HEK293 (cell line): ENCODE results near the gene FAM240A.

Experiments used
- CTCF ChIA-PET: fragments of 350-600 bp; formaldehyde crosslinking; extraction: SDS; loops from one replicate; lab custom pipeline; 2021; ENCODE audit warnings: antibody characterized with exemption; lab: Yijun Ruan, JAX
- POLR2A ChIA-PET: fragments of 300-600 bp; formaldehyde crosslinking; extraction: SDS; loops from one replicate; lab custom pipeline; 2020; ENCODE audit warnings: antibody characterized with exemption, inconsistent platforms; lab: Yijun Ruan, JAX
- H3K27ac ChIP-seq: fragments of 200-500 bp; sonication (Bioruptor generic); 2 replicates; pipeline ENCODE4 v1.5.1; 2014; ENCODE audit warnings: low read depth, low read length, control low read depth, inconsistent platforms; ENCODE audit errors: extremely low read depth
- H3K36me3 ChIP-seq, 2 experiments: fragments of 200-500 bp in 1 of 2; sonication (Bioruptor generic) in 1 of 2; 1 replicate in 1 of 2; 2 replicates in 1 of 2; pipeline ENCODE4 v1.5.1; 2014 to 2017; ENCODE audit warnings: inconsistent platforms in 2 of 2, low read length in 2 of 2; ENCODE audit not compliant: control insufficient read depth in 2 of 2, insufficient read depth in 1 of 2
- H3K4me1 ChIP-seq: fragments of 200-500 bp; sonication (Bioruptor generic); 2 replicates; pipeline ENCODE4 v1.5.1; 2014; ENCODE audit warnings: mild to moderate bottlenecking, low read length, inconsistent platforms; ENCODE audit not compliant: control insufficient read depth, insufficient read depth
- H3K4me3 ChIP-seq: 2 replicates; pipeline ENCODE4 v1.5.1; 2011; ENCODE audit warnings: low read depth, mild to moderate bottlenecking, control low read depth, low read length, moderate library complexity
- H3K9me3 ChIP-seq: fragments of 200-500 bp; sonication (Bioruptor generic); 2 replicates; pipeline ENCODE4 v1.5.1; 2014; ENCODE audit warnings: low read depth, low read length, inconsistent platforms; ENCODE audit not compliant: control insufficient read depth, insufficient read depth
- FEZF1 ChIP-seq: fragments of 450-650 bp; formaldehyde crosslinking; IDR thresholded peaks from 2 replicates; pipeline ENCODE4 v1.5.1; 2016; ENCODE audit warnings: missing biosample characterization, missing genetic modification characterization
- GLI4 ChIP-seq: fragments of 450-650 bp; formaldehyde crosslinking; IDR thresholded peaks from 2 replicates; pipeline ENCODE4 v1.5.1; 2016; ENCODE audit warnings: missing biosample characterization, missing genetic modification characterization
- KLF10 ChIP-seq: fragments of 450-650 bp; IDR thresholded peaks from 2 replicates; pipeline ENCODE4 v1.5.1; 2018; ENCODE audit warnings: missing biosample characterization, mild to moderate bottlenecking, missing genetic modification characterization
- KLF16 ChIP-seq: fragments of 450-650 bp; formaldehyde crosslinking; IDR thresholded peaks from 2 replicates; pipeline ENCODE4 v1.5.1; 2017; ENCODE audit warnings: missing biosample characterization, missing genetic modification characterization
- MYNN ChIP-seq: fragments of 450-650 bp; formaldehyde crosslinking; IDR thresholded peaks from 2 replicates; pipeline ENCODE4 v1.5.1; 2016; ENCODE audit warnings: missing biosample characterization, missing genetic modification characterization, borderline replicate concordance
- SCRT1 ChIP-seq: fragments of 450-650 bp; formaldehyde crosslinking; IDR thresholded peaks from 2 replicates; pipeline ENCODE4 v1.5.1; 2016; ENCODE audit warnings: missing biosample characterization, missing genetic modification characterization, borderline replicate concordance
- SCRT2 ChIP-seq: fragments of 450-650 bp; formaldehyde crosslinking; IDR thresholded peaks from 2 replicates; pipeline ENCODE4 v1.5.1; 2016; ENCODE audit warnings: missing biosample characterization, missing genetic modification characterization
- TCF7L2 ChIP-seq: IDR thresholded peaks from 2 replicates; pipeline ENCODE4 v1.6.1; 2011; ENCODE audit warnings: low read depth, mild to moderate bottlenecking, inconsistent platforms, low read length, moderate library complexity, borderline replicate concordance
- ZNF132 ChIP-seq: fragments of 450-650 bp; formaldehyde crosslinking; IDR thresholded peaks from 2 replicates; pipeline ENCODE4 v1.5.1; 2017; ENCODE audit warnings: missing biosample characterization, missing genetic modification characterization, borderline replicate concordance
- ZNF16 ChIP-seq: fragments of 450-650 bp; formaldehyde crosslinking; IDR thresholded peaks from 2 replicates; pipeline ENCODE4 v1.5.1; 2016; ENCODE audit warnings: low read depth, missing biosample characterization, missing genetic modification characterization
- ZNF394 ChIP-seq: fragments of 450-650 bp; formaldehyde crosslinking; IDR thresholded peaks from 2 replicates; pipeline ENCODE4 v1.5.1; 2016; ENCODE audit warnings: missing biosample characterization, missing genetic modification characterization, mild to moderate bottlenecking, moderate library complexity, borderline replicate concordance
- ZNF423 ChIP-seq: fragments of 450-650 bp; formaldehyde crosslinking; IDR thresholded peaks from 2 replicates; pipeline ENCODE4 v1.5.1; 2016; ENCODE audit warnings: missing biosample characterization, missing genetic modification characterization
- ZNF521 ChIP-seq: fragments of 450-650 bp; formaldehyde crosslinking; IDR thresholded peaks from 2 replicates; pipeline ENCODE4 v1.5.1; 2017; ENCODE audit warnings: missing biosample characterization, mild to moderate bottlenecking, missing genetic modification characterization
- ZNF830 ChIP-seq: fragments of 450-650 bp; IDR thresholded peaks from 2 replicates; pipeline ENCODE4 v1.5.0; 2018; ENCODE audit warnings: missing biosample characterization, missing genetic modification characterization, low read depth, mild to moderate bottlenecking, moderate library complexity
- TF ChIP-seq, protein P1 (sequence below): fragments of 450-650 bp; formaldehyde crosslinking; IDR thresholded peaks from 2 replicates; pipeline ENCODE4 v1.5.1; 2016; ENCODE audit warnings: missing biosample characterization, missing genetic modification characterization
- TF ChIP-seq, protein P2 (sequence below): fragments of 450-650 bp; formaldehyde crosslinking; IDR thresholded peaks from 2 replicates; pipeline ENCODE4 v1.5.1; 2017; ENCODE audit warnings: missing biosample characterization, missing genetic modification characterization
- TF ChIP-seq, protein P3 (sequence below): fragments of 450-650 bp; formaldehyde crosslinking; IDR thresholded peaks from 2 replicates; pipeline ENCODE4 v1.5.1; 2016; ENCODE audit warnings: missing biosample characterization, missing genetic modification characterization
- TF ChIP-seq, protein P4 (sequence below): fragments of 450-650 bp; formaldehyde crosslinking; IDR thresholded peaks from 2 replicates; pipeline ENCODE4 v1.5.0; 2017; ENCODE audit warnings: missing biosample characterization, missing genetic modification characterization, borderline replicate concordance
- TF ChIP-seq, protein P5 (sequence below): fragments of 450-650 bp; formaldehyde crosslinking; optimal IDR thresholded peaks from 2 replicates; pipeline ENCODE3; 2016; ENCODE audit warnings: missing biosample characterization, mild to moderate bottlenecking, missing genetic modification characterization

The FAM240A gene

DNA sequence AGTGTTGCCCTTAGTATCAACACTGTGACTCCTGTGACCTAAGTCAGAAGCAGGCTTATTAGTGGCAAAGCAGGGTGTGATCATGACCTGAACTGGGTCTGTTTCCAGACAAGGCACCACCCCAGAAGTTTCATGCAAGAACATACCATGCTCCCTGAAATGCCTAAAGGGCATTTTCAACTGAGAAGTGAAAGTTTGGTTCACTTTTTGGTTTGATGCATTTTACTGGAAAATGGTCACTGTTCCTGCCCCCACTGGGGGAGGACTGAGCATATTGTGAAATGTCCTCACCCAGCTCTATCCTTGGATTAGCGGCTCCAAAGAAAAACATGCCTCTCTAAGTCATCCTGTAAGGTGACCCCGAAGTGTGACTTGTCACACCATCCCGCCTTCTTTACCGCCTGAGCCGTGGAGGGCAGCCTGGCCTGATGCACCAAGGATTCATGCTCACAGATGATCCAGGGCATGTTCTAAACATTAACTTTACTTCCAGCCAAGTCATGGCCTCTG, 3.1 kb upstream of the FAM240A start:
- H3K4me3 ChIP-seq, result no peak overlapping the region
- ChIA-PET CTCF (interaction anchor here (0.7 to 1.1 kb wide), 3 partner anchors 23 to 121 kb away, joined by 3 to 4 read pairs (median 3); no protein-coding TSS in a partner anchor), POLR2A (no interaction called here)
- no peak for TF ChIP-seq TCF7L2
- no peak for TF ChIP-seq ZNF830
- TF ChIP-seq, protein P1, sequence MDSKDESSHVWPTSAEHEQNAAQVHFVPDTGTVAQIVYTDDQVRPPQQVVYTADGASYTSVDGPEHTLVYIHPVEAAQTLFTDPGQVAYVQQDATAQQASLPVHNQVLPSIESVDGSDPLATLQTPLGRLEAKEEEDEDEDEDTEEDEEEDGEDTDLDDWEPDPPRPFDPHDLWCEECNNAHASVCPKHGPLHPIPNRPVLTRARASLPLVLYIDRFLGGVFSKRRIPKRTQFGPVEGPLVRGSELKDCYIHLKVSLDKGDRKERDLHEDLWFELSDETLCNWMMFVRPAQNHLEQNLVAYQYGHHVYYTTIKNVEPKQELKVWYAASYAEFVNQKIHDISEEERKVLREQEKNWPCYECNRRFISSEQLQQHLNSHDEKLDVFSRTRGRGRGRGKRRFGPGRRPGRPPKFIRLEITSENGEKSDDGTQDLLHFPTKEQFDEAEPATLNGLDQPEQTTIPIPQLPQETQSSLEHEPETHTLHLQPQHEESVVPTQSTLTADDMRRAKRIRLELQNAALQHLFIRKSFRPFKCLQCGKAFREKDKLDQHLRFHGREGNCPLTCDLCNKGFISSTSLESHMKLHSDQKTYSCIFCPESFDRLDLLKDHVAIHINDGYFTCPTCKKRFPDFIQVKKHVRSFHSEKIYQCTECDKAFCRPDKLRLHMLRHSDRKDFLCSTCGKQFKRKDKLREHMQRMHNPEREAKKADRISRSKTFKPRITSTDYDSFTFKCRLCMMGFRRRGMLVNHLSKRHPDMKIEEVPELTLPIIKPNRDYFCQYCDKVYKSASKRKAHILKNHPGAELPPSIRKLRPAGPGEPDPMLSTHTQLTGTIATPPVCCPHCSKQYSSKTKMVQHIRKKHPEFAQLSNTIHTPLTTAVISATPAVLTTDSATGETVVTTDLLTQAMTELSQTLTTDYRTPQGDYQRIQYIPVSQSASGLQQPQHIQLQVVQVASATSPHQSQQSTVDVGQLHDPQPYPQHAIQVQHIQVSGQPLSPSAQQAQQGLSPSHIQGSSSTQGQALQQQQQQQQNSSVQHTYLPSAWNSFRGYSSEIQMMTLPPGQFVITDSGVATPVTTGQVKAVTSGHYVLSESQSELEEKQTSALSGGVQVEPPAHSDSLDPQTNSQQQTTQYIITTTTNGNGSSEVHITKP (tag by site-specific recombination), result no peak
- no peak for TF ChIP-seq SCRT2 (tag by site-specific recombination)
- no peak for TF ChIP-seq KLF10 (tag by site-specific recombination)
- H3K4me1 ChIP-seq, result no peaks in the 10 kb centered on the region
- H3K9me3 ChIP-seq, result no peaks in the 10 kb centered on the region
- no peak overlapping the region for H3K27ac ChIP-seq
- H3K36me3 ChIP-seq, result no peaks in the 10 kb centered on the region

DNA sequence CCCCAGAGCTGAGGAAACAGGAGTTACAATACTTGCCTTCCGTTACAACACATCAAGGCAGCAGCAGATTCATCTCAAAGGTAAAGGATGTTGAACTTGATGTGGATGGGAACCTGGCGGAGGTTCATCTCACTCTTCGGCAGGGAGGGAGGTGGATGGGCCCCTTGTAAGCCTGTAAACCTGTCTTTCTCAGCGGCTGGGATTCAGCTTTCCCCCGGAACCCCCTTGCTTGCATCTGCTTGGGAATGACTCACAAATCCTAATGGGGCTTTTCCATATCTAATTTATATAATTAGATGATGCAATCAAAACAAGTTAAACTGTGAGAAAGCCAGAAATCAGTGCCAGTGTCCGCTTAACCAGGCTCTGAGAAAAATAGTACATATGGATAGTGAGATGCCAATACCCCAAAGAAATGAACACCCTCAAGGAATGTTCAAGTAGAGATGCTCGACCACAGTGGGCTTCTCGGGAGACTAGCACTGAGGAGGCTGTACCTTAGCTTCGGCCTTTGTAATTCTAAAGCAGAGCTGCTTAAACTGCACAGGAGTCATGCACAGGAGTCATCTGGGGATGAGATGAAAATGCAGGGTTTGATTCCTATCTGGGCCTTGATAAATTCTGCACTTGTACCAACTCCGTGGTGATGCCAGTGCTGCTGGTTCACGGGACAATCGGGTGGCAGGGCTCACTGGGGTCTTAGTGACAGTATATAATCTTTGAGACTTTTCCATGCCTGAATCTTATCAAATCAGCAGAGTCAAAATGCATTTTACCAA, 2.2 kb upstream of the FAM240A start:
- POLR2A ChIA-PET, result no interaction called here
- no peaks in the 10 kb centered on the region for H3K36me3 ChIP-seq
- CTCF ChIA-PET, result interaction anchor here (0.6 to 0.8 kb wide), 4 partner anchors 22 to 257 kb away, joined by 3 read pairs; no protein-coding TSS in a partner anchor
- H3K4me1 ChIP-seq, result no peaks in the 10 kb centered on the region
- H3K27ac ChIP-seq, result no peak overlapping the region
- no peaks in the 10 kb centered on the region for H3K9me3 ChIP-seq
- H3K4me3 ChIP-seq, result no peak overlapping the region
- TF ChIP-seq, protein P2, sequence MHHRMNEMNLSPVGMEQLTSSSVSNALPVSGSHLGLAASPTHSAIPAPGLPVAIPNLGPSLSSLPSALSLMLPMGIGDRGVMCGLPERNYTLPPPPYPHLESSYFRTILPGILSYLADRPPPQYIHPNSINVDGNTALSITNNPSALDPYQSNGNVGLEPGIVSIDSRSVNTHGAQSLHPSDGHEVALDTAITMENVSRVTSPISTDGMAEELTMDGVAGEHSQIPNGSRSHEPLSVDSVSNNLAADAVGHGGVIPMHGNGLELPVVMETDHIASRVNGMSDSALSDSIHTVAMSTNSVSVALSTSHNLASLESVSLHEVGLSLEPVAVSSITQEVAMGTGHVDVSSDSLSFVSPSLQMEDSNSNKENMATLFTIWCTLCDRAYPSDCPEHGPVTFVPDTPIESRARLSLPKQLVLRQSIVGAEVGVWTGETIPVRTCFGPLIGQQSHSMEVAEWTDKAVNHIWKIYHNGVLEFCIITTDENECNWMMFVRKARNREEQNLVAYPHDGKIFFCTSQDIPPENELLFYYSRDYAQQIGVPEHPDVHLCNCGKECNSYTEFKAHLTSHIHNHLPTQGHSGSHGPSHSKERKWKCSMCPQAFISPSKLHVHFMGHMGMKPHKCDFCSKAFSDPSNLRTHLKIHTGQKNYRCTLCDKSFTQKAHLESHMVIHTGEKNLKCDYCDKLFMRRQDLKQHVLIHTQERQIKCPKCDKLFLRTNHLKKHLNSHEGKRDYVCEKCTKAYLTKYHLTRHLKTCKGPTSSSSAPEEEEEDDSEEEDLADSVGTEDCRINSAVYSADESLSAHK (tag by site-specific recombination), result no peak
- TF ChIP-seq, protein P3, sequence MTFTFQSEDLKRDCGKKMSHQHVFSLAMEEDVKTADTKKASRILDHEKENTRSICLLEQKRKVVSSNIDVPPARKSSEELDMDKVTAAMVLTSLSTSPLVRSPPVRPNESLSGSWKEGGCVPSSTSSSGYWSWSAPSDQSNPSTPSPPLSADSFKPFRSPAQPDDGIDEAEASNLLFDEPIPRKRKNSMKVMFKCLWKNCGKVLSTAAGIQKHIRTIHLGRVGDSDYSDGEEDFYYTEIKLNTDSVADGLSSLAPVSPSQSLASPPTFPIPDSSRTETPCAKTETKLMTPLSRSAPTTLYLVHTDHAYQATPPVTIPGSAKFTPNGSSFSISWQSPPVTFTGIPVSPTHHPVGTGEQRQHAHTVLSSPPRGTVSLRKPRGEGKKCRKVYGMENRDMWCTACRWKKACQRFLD (tag by site-specific recombination), result no peak
- TF ChIP-seq, protein P4, sequence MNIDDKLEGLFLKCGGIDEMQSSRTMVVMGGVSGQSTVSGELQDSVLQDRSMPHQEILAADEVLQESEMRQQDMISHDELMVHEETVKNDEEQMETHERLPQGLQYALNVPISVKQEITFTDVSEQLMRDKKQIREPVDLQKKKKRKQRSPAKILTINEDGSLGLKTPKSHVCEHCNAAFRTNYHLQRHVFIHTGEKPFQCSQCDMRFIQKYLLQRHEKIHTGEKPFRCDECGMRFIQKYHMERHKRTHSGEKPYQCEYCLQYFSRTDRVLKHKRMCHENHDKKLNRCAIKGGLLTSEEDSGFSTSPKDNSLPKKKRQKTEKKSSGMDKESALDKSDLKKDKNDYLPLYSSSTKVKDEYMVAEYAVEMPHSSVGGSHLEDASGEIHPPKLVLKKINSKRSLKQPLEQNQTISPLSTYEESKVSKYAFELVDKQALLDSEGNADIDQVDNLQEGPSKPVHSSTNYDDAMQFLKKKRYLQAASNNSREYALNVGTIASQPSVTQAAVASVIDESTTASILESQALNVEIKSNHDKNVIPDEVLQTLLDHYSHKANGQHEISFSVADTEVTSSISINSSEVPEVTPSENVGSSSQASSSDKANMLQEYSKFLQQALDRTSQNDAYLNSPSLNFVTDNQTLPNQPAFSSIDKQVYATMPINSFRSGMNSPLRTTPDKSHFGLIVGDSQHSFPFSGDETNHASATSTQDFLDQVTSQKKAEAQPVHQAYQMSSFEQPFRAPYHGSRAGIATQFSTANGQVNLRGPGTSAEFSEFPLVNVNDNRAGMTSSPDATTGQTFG, result no peak
- TF ChIP-seq ZNF423 (tag by site-specific recombination) (no peak), GLI4 (no peak), ZNF521 (tag by site-specific recombination) (no peak), KLF16 (no peak), ZNF132 (tag by site-specific recombination) (no peak), ZNF394 (tag by site-specific recombination) (no peak), FEZF1 (tag by site-specific recombination) (no peak), MYNN (tag by site-specific recombination) (no peak), ZNF16 (tag by site-specific recombination) (no peak), SCRT1 (no peak)
- TF ChIP-seq, protein P5, sequence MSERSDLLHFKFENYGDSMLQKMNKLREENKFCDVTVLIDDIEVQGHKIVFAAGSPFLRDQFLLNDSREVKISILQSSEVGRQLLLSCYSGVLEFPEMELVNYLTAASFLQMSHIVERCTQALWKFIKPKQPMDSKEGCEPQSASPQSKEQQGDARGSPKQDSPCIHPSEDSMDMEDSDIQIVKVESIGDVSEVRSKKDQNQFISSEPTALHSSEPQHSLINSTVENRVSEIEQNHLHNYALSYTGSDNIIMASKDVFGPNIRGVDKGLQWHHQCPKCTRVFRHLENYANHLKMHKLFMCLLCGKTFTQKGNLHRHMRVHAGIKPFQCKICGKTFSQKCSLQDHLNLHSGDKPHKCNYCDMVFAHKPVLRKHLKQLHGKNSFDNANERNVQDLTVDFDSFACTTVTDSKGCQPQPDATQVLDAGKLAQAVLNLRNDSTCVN, result no peak
